Smooth muscle cell of the pulmonary artery (primary cell): ENCODE measurements around the gene RBM45. TPM values are rescaled to one million over a fixed set of nuclear protein-coding genes. Genes with fewer than 3 reads are reported as not detected.

ENCODE experiments used
- total RNA-seq: library from RNA; depleted of rRNA; stranded (reverse); fragments of >200 nt; gene quantifications from 2 replicates; pipeline ENCODE4 v1.2.3, GENCODE V29; 2014

The RBM45 gene
- 16.4 and 18.7 TPM in 2 replicates for total RNA-seq

GRCh38 chr2:178112202-178113152 is at the start of gene RBM45:
Gene RBM45, plus strand, starts transcription at chr2:178112437. Its CDS starts 110 bp downstream, at chr2:178112547.

GRCh38 chr2:178072383-178073301 is 39.6 kb upstream of the RBM45 start, which contains the start of gene PDE11A:
Gene PDE11A, minus strand, starts transcription at chr2:178072777. Its CDS starts 340 bp downstream, at chr2:178072437.

Other genes starting within 250 kb of the RBM45 start
- gene PDE11A, start 39.7 kb upstream of the RBM45 start, total RNA-seq, result 0.20 and 0.50 TPM in 2 replicates
- gene OSBPL6, start 82.1 kb downstream of the RBM45 start, total RNA-seq, result 2.0 and 4.6 TPM in 2 replicates